GM20431 (cell line): ENCODE results near the gene GPATCH3.
"Not testable (repeated sequence)": the region's sequence is repeated elsewhere in the genome, so short reads cannot be mapped to it uniquely, and the experiment has no call there.

ENCODE experiments used
- in situ Hi-C: fragments of 300-500 bp; cut with MseI, MboI; formaldehyde crosslinking; loops from one replicate; pipeline ENCODE4 v1.15.0; 2020; ENCODE audit warnings: low sequenced_read_pairs; ENCODE audit not compliant: unreplicated experiment

The GPATCH3 gene

GRCh38 chr1:26913754-26914619 lies 13.7 kb upstream of the GPATCH3 start, which contains the start of gene NR0B2:
NR0B2 (minus strand) TSS chr1:26913975; CDS start chr1:26913940, 35 bp downstream.
- in situ Hi-C loops = no loop called here

DNA sequence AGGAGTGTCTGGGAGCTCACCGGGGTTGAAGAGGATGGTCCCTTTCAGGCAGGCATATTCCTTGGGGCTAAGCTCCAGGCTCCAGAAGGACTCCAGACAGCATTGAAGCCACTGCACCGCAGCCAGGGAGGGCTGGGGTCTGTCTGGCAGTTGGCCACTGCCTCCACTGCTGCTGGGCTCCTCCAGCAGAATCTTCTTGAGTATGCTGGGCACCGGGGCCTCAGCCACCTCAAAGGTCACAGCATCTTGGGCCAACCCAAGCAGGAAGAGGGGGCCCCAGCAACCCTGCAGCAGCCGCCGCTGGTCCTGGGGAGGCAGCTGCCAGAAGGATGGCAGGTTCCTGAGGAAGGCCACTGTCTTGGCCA lies 13.1 kb upstream of the GPATCH3 start:
- in situ Hi-C loops = no loop called here

GRCh38 chr1:26912147-26912490 lies 11.9 kb upstream of the GPATCH3 start:
- in situ Hi-C loops = no loop called here

DNA sequence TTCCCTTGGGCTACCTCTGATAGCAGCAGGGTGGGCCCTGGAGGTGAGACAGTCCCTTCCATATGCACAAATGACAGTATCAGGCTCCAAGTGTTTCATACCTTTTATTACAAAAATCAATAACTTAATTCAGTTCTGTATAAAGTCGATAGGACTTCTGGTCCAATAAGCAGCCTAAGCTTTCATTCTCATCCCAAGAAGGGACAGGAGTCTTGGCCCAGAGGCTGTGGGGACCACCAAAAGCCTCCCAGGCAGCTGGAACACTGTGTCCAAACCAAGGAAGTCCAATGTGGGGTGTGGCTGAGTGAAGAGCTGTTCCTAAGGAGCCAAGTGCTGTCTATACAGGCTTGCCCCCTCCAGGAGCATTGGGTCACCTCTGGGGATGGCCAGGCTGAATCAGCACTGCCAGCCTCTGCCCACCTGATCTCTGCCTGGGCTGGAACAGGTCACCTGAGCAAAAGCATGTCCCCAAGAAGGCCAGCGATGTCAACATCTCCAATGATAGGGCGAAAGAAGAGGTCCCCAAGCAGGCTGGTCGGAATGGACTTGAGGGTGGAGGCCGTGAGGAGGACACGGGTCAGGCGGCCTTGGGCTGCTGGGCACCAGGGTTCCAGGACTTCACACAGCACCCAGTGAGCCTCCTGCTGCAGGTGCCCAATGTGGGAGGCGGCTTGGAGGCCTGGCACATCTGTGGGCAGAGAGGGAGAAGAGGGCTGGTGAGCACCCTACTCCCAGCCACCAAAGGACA lies 11.3 kb upstream of the GPATCH3 start:
- in situ Hi-C loops = no loop called here

DNA sequence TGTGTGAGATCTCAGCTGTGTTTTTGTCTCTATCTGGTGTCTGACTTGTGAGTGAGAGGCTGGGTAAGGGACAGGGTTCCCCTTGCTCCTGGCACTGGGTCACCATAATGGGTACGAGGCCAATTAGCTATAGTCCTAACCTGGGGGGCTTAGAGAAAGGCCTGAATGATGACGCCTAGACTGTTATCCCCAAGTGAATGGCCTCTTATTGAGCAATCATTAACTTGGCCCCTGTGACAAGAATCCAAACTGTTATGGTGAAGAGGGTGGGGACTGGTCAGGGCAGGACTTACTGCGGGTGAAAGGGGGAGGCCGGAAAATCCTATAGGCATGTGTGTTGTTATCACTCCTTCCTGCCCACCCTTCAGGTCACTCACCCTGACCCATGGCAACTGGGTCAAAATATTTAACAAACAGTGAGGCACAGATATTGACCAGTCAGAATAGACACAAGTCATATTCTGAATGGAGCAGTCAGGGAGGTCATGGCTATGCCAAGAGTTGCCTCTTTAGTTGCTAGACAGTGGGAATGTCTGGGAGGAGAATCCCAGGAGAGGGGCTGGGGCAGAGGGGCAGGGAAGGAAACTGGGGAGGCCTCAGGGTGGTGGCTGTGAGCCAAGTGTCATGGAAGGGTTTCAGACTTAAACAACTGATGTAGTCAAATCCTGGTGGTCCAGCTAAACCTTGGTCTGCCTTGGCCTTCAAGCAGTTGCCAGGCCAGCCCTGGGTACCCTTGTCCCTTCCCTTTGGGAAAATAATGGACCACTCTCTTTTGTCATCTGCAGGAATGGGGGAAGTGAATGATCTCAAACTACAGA lies 10.3 kb upstream of the GPATCH3 start:
- in situ Hi-C loops = no loop called here

GRCh38 chr1:26909951-26910342 lies 9.7 kb upstream of the GPATCH3 start:
- in situ Hi-C loops = no loop called here

DNA sequence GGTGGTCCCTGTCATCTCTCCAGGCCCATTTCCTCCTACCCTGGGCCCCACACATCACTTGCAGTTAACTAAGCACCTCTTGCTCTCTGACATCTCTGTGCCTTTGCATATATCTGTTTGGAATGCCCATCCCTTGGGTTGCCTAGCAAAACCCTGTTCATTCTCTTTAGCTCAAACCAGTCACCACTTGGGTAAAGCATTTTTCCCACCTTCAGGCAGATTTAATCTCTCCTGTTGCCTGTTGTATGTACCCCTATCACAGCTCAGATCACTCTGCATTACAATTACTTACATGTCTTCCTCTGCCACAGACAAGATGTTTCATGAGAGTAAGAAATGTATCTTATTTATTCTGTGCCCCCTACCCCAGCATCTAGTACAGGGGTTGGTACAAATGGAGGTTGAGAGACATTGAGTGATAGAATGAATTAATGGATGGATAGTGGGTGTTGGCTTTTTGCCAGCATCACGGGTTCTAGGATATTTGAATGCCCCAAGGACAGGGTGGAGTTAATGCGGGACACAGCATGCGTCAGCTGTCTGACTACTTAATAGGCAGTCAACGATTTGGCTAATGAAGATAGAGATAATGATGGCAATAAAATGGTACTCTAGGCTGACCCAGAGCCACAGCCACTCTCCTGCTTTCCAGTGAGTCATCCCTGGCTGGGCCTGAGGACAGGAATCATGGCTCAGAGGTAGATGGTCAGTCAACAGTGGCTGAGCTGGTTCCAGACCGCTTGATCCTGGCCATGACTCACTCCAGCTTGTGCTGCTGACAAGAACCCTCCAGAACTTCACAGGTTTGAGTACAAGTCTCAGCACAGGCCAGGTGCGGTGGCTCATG lies 7.0 kb upstream of the GPATCH3 start:
- in situ Hi-C loops = no loop called here

GRCh38 chr1:26900815-26901511 lies 696 bp upstream of the GPATCH3 start:
- in situ Hi-C loops = no loop called here

- in situ Hi-C loops = no loop called here
These were observed 2.9 kb downstream of the GPATCH3 start for GRCh38 chr1:26897351-26897750.

DNA sequence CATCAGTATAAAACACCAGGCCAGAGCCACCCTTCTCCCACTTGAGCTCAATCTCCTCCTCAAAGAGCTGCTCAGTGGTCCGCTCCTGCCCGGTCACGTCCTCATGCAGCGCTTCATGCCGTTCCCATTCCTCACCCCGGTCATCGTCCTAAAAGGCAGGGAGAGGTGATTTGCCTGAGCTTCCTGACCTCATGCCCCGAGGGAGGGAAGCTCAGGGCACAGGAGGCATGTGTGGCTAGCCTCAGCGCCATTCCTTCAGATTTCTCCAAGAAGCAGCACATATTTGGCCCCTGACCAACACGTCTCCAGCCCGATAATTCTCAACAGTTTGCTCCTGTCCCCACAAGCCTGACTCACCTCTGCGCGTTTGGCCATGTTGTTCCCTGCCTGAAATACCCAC lies 6.0 kb downstream of the GPATCH3 start:
- in situ Hi-C loops = no loop called here

GRCh38 chr1:26890467-26890796 lies 9.8 kb downstream of the GPATCH3 start:
- in situ Hi-C loops = no loop called here

- in situ Hi-C loops = no loop called here
These were observed 10.5 kb downstream of the GPATCH3 start, which contains the start of gene GPN2 for GRCh38 chr1:26889551-26890466. GPN2 (minus strand) TSS chr1:26890283; CDS start chr1:26890096, 187 bp downstream.

- in situ Hi-C loops = no loop called here
These were observed 12.0 kb downstream of the GPATCH3 start for GRCh38 chr1:26888231-26888630.

DNA sequence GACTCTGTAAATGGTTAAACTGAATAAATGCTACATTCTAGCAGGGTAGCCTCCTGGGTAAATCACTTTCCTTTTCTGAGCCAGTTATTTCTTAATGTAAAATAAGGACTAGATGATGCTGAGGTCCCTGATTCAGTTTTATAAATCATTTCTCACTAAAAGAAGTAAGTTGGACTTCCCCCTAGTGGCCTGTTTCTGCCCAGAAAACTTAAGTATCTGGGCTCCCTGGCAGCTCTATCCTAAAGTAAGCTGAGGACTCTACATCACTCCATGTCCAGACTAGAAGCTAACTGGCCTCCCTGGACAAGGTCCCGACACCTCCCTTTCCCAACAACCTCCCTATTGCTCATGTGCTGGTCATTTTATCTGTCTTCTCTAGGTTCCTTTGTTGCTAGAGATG lies 13.1 kb downstream of the GPATCH3 start:
- in situ Hi-C loops = no loop called here

- in situ Hi-C loops = no loop called here
These were observed 17.4 kb downstream of the GPATCH3 start for GRCh38 chr1:26882696-26883463.

DNA sequence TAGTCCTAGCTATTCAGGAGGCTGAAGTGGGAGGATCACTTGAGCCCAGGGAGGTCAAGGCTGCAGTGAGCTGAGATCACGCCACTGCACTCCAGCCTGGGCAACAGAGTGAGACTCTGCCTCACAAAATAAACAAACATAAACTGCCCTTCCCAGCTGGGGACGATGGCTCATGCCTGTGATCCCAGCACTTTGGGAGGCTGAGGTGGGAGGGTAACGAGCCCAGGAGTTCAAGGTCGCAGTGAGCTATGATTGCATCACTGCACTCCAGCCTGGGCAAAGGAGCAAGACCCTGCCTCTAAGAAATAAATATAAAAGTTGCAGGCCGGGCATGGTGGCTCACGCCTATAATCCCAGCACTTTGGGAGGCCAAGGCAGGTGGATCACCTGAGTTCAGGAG lies 18.7 kb downstream of the GPATCH3 start:
- in situ Hi-C loops = not testable (repeated sequence)

- in situ Hi-C loops = no loop called here
These were observed 20.5 kb downstream of the GPATCH3 start for GRCh38 chr1:26879793-26880192.
